GM21786 (cell line): ENCODE measurements around the gene ADIPOR1.
A peak's percentile ranks its signal among the peaks of the same experiment; 100 is the strongest.
"Not testable (repeated sequence)": the region's sequence is repeated elsewhere in the genome, so short reads cannot be mapped to it uniquely, and the experiment has no call there.

ENCODE experiments used
- ATAC-seq: cut with Tn5 transposase; IDR thresholded peaks from one replicate; pipeline ENCODE4 v1.9.1; 2021; ENCODE audit not compliant: unreplicated experiment

Gene ADIPOR1, protein sequence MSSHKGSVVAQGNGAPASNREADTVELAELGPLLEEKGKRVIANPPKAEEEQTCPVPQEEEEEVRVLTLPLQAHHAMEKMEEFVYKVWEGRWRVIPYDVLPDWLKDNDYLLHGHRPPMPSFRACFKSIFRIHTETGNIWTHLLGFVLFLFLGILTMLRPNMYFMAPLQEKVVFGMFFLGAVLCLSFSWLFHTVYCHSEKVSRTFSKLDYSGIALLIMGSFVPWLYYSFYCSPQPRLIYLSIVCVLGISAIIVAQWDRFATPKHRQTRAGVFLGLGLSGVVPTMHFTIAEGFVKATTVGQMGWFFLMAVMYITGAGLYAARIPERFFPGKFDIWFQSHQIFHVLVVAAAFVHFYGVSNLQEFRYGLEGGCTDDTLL

DNA sequence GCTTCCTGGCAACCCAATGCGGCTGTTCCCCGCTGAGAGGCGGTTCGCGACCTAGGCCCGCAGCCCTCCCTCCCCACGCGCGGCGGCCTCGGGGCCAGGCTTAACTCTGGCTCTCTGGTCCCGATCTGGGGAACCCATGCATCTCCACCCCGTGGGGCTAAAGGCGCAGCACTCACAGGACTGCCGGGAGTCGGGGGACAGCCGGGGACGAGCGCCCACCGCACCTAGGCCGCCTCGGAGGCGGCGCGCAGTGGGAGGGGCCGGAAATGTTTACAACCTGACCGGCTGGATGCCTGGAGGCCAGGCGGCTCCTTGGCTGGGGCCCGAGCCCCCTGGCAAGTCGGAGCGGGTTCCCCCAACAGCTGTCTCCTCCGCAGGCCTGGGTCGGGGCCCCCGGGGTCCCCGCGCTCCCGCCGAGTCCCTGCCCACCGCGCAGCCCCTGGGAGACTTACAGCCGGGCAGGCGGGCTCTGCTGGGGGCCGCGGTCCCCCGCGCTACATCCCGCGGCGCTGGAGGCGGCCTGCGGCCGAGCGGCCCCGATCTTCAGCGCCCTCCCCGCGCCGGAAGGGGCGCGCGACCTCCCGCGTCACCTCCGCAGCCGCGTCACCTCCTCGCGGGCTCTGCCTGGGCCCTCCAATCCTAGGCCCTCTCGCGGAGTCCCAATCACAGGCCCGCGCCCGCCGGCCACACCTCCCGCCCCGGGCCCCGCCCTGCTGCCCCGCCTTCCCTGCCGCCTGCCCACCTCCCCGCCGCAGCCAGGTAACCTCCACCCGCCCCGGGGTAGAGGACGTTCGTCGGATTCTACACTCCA is at the start of gene ADIPOR1:
Gene ADIPOR1, minus strand, starts transcription at position 580 of the 811 bp plus-strand sequence. CDS start 7,242 bp downstream, outside the sequence.
- ATAC-seq = peak; percentile 96

DNA sequence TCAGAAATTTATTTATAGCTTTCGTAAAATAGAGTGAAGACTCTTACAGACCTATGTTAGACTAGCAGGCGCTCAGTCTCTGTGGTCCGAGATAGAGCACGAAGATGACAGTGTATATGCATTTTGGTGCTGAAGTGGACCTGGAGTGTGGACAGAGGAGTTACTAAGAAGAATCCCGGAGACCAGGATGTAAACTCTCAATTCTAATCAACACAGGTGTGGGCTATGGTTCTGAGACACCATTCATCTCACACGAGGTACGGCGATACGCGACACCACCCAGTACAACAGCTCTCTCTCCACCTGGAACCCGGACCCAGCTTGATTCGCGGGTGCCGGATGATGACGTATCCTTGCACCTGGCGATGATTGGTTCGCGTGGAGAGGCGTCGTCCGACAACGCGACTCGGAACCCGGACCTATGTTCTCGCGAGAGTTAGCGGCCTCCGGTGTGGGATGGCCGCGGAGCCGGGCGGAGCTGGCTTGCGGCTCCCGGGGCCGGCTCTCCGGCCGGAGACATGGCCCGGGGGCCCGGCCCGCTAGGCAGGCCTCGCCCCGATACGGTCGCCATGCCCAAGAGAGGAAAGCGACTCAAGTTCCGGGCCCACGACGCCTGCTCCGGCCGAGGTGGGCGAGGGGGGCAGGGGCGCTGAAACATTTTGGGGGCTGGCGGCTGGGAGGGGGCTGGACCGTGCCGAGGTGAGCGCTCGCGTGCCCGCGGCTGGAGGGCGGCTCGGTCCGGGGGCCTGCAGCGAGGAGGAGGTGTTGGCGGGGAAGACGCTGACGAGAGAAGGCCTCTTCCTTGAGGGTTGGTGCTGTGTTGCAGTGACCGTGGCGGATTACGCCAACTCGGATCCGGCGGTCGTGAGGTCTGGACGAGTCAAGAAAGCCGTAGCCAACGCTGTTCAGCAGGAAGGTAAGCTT is 49.1 kb upstream of the ADIPOR1 start, which contains the start of gene TMEM183A:
Gene TMEM183A, plus strand, starts transcription at position 427 of the 924 bp plus-strand sequence. Its CDS starts 92 bp downstream, at position 519.
- peak; percentile 92 for ATAC-seq

DNA sequence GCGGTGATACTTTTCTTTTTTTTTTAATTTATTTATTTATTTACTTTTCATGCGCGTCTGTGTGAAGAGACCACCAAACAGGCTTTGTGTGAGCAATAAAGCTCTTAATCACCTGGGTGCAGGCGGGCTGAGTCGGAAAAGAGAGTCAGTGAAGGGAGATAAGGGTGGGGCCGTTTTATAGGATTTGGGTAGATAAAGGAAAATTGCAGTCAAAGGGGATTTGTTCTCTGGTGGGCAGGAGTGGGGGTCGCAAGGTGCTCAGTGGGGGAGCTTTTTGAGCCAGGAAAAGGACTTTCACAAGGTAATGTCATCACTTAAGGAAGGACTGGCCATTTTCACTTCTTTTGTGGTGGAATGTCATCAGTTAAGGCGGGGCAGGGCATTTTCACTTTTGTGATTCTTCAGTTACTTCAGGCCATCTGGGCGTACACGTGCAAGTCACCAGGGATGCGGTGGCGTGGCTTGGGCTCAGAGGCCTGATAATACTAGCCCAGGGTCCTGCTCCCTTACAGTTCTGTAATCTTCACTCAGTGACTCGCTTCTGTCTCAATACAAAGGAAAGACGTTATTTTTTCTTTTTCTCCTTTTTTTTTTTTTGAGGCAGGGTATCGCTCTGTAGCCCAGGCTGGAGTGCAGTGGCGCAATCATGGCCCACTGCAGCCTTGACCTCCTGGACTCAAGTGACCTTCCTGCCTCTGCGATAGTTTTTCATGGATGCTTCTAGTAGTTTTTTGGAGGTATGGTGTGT is 47.5 kb upstream of the ADIPOR1 start:
- not testable (repeated sequence) for ATAC-seq

DNA sequence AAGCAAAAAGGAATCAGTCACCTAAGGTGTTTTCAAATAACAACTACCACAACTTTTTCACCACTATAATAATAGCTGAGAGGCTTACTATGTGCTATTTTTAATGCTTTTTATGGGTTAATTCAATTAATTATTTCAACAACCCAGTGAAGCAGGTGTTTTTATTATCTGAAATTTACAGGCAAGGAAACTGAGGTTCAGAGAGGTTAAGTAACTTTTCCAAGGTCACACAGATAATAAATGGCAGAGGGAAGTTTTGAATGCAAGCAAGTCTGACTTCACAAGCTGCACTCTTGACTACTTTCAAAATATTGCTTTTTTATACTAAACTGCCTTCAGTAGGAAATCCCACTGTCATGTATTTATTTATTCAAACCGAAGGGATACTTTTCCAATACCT is 44.8 kb upstream of the ADIPOR1 start:
- ATAC-seq = no peak

DNA sequence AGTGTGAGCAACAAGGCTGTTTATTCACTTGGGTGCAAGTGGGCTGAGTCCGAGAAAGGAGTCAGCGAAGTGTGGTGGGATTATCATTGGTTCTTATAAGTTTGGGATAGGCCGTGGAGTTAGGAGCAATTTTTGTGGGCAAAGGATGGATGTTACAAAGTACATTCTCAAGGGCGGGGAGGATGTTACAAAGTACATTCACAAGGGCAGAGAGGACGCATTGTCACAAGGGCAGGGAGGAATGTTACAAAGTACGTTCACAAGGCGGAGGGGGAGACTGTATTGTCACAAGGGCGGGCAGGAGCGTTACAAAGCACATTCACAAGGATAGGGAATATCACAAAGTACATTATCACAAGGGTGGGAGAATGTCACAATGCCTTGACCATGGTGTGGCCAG is 43.9 kb upstream of the ADIPOR1 start:
- no peak for ATAC-seq

DNA sequence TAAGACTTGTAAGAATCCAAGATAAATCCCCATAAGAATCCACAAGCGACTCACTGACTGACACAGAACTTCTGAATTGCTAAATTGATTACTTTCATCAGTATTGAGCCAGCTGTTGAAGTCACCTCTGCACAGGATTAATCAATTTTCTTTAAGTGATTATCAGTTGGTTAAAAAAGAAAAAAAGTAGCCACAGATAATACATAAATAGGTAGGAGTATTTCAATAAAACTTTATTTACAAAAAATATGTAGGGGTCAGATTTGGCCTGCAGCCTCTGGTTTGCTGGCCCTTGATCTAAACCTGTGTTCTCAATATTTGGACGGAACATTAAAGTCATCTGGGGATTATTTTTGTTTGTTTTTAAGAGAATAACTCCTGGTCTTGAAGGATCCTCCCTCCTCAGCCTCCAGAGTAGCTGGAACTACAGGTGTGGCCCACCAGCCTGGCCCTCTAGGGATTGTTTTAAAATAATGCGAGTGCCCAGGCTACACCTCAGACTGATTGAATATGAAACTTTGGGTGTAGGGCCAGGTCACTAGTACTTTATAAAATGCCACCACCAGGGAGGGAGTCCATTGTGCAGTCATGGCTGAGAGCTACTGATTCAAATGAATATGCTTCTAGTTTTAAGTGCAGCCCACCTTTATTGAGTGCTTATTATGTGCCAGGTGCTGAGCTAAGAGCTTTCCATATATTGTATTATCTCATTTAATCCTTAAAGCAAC is 42.3 kb upstream of the ADIPOR1 start:
- ATAC-seq = no peak

DNA sequence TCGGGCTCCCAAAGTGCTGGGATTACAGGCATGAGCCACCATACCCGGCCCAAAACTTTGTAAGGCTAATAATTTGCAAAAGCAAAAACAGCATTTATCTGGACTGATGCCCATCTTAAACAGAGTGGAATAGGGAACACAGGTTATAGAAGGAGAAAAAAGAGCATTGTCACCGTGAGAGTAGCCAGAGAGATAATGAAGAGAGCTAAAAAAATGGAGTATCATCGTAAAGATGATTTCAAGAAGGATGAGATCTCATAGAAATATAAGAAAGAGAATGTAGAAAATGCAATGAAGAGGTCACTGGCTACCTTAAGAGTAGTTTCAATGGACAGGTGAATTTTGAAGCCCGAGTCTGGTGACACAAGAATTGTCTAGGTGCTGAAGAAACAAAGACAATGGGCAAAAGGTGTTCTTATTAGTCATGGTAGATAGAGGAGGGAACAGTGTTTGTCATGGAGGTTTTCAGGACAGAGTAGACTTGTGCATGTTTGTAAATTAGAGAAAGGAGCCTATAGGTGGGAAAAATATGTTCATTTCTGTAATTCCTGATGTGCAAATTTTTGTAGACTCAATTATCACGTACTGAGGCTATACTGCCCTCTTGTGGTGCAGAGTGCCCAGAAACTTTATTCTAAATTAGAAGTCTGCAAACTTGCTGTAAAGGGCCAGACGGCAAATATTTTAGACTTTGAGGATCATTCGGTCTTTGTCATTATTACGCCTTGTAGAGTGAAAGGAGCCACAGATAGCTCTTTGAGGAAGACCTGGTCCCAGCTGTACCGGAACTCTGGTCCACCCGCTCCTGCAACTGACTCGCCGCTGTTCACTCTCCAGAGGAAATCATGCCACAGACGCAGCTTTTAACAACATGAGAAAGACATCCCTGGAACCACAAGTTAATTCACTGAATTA is 41.0 kb upstream of the ADIPOR1 start:
- no peak for ATAC-seq

DNA sequence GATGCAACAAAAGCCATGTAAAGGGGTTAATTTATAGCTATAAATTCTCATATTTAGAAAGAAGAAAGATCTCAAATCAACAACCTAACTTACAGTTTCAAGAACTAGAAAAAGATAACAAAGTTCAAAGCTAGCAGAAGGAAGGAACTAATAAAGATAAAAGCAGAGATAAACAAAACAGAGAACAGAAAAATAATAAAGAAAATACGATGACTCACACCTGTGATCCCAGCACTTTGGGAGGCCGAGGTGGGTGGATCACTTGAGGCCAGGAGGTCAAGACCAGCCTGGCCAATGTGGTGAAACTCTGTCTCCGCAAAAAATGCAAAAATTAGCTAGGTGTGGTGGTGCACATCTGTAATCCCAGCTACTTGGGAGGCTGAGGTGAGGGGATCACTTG is 36.6 kb upstream of the ADIPOR1 start:
- ATAC-seq = no peak

DNA sequence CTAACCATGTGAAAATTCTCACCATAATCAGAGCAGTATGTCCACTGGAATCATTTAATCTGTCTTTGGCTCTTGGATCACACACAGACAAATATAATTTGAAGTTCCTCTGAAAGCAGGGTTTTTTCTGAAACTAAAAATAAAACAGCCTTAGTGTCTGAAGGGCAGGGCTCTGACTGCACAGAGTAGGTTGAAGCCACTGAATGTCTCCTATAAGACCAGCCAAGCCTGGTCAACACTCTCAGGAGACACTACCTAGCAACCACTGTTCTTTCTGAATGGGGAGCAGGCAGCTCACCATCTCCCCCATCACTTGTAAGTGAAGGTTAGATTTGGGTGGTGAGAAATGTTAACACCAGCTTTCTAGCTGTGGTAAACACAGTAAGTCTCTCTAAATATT is 33.0 kb upstream of the ADIPOR1 start:
- no peak for ATAC-seq

DNA sequence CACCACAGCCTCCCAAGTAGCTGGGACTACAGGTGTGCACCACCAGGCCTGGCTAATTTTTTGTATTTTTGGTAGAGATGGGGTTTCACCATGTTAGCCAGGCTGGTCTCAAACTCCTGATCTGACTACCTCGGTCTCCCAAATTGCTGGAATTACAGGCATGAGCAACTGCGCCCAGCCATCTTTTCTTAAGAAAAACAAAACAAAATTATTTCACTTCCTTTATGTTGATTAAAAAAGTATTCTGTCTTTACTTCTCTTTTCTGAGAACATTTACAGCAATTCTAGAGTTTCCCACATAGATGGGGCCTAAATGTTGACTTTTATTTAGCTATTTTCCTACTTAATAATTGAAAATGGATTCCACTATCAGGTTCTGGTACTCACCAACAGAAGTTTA is 31.8 kb upstream of the ADIPOR1 start:
- no peak for ATAC-seq

DNA sequence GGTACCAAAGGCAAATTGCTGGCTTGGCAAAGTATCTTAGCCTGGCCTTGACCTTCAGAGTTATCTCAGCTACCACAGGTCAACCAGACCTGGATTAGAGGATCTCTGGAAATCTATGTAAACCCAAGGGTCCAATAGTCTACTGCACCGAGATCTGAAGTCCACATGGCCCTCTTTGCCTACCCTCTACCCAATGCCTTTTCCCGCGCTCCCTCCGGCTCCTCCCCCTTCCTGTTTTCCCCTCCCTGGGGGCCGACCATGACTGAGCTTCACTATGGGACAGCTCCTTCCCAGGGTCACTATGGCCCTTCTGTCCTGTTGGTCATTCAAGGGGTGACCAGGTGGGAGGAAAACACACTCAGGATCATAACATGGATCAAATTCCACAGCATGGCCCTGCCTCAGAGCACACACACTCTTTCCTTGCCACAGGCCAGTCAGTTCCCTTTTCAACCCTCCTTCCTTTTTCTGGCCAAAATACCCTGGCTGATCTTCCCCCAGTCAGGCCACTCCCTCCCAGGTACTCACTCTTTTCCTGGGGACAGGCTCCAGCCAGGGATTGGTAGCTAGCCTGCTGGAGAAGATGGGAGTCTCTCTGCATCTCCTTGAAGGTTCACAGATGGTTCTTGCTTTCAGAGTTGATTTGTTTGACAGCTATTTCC is 29.9 kb upstream of the ADIPOR1 start:
- ATAC-seq = no peak

DNA sequence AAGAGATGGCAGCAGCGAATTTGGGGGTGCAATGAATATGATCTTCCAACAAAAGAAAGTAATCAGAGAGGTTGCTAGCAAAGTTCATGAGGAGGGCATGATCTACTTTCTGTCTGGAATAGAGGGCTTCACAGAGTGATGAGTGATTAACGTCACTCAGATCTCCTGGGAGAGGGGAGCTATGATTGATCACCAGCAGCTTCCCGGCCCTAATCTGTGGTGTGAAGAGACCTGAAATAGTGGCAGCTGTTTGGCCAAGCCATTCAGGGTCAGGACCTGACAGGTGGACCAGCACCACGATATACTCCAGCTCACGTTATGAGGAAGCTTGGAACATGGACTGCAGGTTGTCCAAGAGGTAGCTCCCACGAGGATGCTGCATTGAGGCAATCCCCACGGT is 29.1 kb upstream of the ADIPOR1 start:
- ATAC-seq = no peak

DNA sequence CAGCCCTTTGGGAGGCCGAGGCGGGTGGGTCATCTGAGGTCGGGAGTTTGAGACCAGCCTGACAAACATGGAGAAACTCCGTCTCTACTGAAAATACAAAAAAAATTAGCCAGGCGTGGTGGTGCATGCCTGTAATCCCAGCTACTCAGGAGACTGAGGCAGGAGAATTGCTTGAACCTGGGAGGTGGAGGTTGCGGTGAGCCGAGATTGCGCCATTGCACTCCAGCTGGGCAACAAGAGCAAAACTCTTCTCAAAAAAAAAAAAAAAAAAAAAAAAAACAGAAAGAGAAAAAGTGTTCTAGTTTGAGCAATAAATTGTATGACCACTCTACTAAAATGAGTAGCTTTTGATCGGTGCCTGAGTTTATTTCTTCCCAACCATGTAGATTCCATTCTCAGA is 28.0 kb upstream of the ADIPOR1 start:
- not testable (repeated sequence) for ATAC-seq

DNA sequence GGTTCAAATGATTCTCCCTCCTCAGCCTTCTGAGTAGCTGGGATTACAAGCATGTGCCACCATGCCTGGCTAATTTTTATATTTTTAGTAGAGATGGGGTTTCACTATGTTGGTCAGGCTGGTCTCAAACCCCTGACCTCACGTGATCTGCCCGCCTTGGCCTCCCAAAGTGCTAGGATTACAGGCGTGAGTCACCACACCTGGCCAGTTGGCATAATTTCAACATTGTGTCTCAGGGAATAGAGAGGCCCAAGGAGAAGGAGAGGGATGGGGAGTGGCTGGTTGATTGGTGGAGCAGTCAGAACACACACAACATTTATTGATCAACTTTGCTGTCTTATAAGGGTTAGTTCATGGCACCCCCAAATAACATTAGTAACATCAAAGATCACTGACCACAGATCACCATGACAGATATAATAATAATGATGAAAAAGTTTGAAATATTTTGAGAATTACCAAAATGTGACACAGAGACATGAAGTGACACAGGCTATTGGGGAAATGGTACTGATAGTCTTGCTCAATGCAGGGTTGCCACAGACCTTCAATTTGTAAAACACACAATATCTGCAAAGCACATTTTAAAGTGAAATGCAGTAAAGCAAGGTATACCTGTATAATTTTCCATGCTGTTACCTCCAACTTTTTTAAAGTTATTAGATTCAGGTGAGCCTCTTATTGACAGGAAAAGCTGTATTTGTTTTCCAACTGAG is 24.8 kb upstream of the ADIPOR1 start:
- ATAC-seq = no peak

DNA sequence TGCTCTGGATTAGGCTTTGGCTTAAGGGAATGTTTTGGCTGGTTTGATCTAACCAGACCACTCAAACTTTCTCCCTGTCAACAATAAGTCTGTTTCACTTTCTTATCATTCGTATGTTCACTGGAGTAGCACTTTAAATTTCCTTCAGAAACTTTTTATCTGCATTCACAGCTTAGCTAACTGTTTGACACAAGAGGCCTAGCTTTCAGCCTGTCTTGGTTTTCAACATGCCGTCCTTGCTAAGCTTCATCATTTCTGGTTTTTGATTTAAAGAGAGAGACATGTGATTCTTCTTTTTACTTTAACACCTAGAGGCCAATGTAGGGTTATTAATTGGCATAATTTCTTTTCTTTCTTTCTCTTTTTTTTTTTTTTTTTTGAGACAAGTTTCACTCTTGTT is 23.8 kb upstream of the ADIPOR1 start:
- no peak for ATAC-seq

DNA sequence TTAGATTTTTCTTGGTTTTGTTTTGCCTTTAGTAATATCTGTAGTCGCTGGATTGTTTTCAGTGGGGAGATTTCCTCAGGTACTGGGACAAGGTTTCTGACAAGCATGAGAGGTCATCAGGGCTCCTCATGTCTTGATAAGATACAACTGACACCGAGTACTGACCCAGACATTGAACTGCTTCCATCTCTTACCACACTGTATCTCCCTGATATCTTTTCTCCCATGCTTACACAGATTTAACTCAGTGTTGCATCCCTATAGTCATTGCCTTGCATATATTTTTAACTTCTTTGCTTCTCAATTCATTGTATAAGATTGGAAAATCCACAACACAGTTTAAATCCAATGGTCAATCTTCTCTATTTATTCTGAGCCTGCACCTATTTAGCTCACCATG is 21.3 kb upstream of the ADIPOR1 start:
- ATAC-seq = no peak

DNA sequence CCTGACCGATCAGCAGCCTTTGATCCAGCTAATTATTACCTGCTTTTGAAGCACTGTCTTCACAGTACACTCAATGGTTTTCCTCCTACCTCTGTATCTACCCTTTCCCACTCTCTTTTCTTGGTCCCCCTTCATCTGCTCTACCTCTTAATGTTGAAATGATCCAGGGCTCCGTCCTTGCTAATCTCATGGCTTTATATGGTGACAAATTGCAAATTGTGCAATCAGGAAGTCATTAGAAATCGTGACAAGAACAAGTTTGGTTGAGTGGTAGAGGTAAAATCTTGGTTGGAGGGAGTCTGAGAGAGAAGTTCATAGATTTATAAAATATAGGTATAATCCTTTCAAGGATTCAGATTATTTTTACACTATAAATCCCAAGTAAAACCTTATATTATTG is 18.5 kb upstream of the ADIPOR1 start:
- ATAC-seq = no peak
